A204.1 (cell line): ENCODE results near the gene RPS6KA5.
A peak's percentile ranks its signal among the peaks of the same experiment; 100 is the strongest.

ENCODE experiments used
- FAIRE-seq: peaks from 2 replicates; lab custom pipeline; 2012; peaks lifted over from hg19 to GRCh38; lab: Jason Lieb, UNC

Gene RPS6KA5

GRCh38 chr14:90938615-90939014 lies 121.8 kb downstream of the RPS6KA5 start:
- no peak for FAIRE-seq

- no peak for FAIRE-seq
Observed at GRCh38 chr14:90936757-90937440, 123.5 kb downstream of the RPS6KA5 start.

- no peak for FAIRE-seq
Observed at GRCh38 chr14:90924621-90925340, 135.7 kb downstream of the RPS6KA5 start.

GRCh38 chr14:90922141-90922540 lies 138.3 kb downstream of the RPS6KA5 start:
- no peak for FAIRE-seq

- FAIRE-seq: no peak
Observed at GRCh38 chr14:90911121-90911520, 149.3 kb downstream of the RPS6KA5 start.

GRCh38 chr14:90907178-90907577 lies 153.3 kb downstream of the RPS6KA5 start:
- FAIRE-seq: no peak

- FAIRE-seq: no peak
Observed at GRCh38 chr14:90905531-90905930, 154.9 kb downstream of the RPS6KA5 start.

- peak; percentile 98 for FAIRE-seq
Observed at GRCh38 chr14:90903101-90903500, 157.3 kb downstream of the RPS6KA5 start.

- peak; percentile 88 for FAIRE-seq
Observed at GRCh38 chr14:90900476-90901083, 159.9 kb downstream of the RPS6KA5 start.

GRCh38 chr14:90897022-90897421 lies 163.4 kb downstream of the RPS6KA5 start:
- no peak for FAIRE-seq

GRCh38 chr14:90894241-90894640 lies 166.2 kb downstream of the RPS6KA5 start:
- FAIRE-seq: no peak

- peak; percentile 78 for FAIRE-seq
Observed at GRCh38 chr14:90893510-90893909, 166.9 kb downstream of the RPS6KA5 start.

- no peak for FAIRE-seq
Observed at GRCh38 chr14:90892970-90893369, 167.5 kb downstream of the RPS6KA5 start.

GRCh38 chr14:90891326-90891725 lies 169.1 kb downstream of the RPS6KA5 start:
- FAIRE-seq: no peak

GRCh38 chr14:90890322-90891020 lies 170.0 kb downstream of the RPS6KA5 start:
- no peak for FAIRE-seq

GRCh38 chr14:90886297-90886815 lies 174.1 kb downstream of the RPS6KA5 start:
- FAIRE-seq: no peak

GRCh38 chr14:90883782-90884181 lies 176.7 kb downstream of the RPS6KA5 start:
- FAIRE-seq: no peak

GRCh38 chr14:90883197-90883596 lies 177.2 kb downstream of the RPS6KA5 start:
- FAIRE-seq: no peak

- no peak for FAIRE-seq
Observed at GRCh38 chr14:90880282-90880681, 180.2 kb downstream of the RPS6KA5 start.

- no peak for FAIRE-seq
Observed at GRCh38 chr14:90874599-90874998, 185.8 kb downstream of the RPS6KA5 start.

GRCh38 chr14:90871605-90872233 lies 188.7 kb downstream of the RPS6KA5 start:
- FAIRE-seq: no peak

- FAIRE-seq: no peak
Observed at GRCh38 chr14:90870950-90871604, 189.4 kb downstream of the RPS6KA5 start.
